Epithelial cell of proximal tubule (primary cell): ENCODE data around the gene ASPRV1. TPM values are rescaled to one million over a fixed set of nuclear protein-coding genes. Genes with fewer than 3 reads are reported as not detected.

ENCODE experiments used
- DNase-seq: peaks from one replicate; pipeline ENCODE4 v3.0.0-alpha.2; 2011; ENCODE audit warnings: low read depth
- H3K4me3 ChIP-seq: 2 replicates; pipeline ENCODE4 v1.5.1; 2011; ENCODE audit warnings: low read depth, mild to moderate bottlenecking, low read length
- total RNA-seq: library from RNA; depleted of rRNA; stranded (reverse); fragments of >200 nt; gene quantifications from 2 replicates; pipeline ENCODE4 v1.2.3, GENCODE V29; 2015
- TF ChIP-seq, protein P1 (sequence below): conservative IDR thresholded peaks from 2 replicates; pipeline ENCODE4 v1.5.1; 2012; ENCODE audit warnings: low read depth, mild to moderate bottlenecking, low read length

Gene ASPRV1
- total RNA-seq: 0.14 and 0.69 TPM in 2 replicates

DNA sequence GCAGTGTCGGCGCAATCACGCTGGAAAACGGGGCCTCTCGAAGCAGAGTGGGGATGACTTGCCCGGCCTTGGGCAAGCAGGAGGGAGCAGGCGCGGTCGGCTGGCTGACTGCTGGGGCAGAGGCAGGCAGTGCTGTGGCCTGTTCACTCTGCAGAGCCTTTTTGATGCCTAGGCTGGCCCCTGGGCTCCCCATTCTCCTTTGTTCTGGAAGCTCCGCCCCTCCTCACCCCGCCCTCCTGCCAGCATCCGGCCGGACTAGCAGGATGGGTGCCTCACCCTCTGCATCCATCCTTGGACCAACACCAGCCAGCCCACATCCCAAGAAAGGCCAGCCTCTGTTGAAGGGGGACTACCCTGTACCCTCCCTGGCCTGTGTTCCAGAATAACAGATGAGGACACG, at the start of gene ASPRV1:
TSS of gene ASPRV1 (minus strand) at position 136 of the 400 bp plus-strand sequence. CDS start 195 bp downstream, outside the sequence.
- H3K4me3 ChIP-seq: no peak within 1 kb of the TSS
- TF ChIP-seq, protein P1, sequence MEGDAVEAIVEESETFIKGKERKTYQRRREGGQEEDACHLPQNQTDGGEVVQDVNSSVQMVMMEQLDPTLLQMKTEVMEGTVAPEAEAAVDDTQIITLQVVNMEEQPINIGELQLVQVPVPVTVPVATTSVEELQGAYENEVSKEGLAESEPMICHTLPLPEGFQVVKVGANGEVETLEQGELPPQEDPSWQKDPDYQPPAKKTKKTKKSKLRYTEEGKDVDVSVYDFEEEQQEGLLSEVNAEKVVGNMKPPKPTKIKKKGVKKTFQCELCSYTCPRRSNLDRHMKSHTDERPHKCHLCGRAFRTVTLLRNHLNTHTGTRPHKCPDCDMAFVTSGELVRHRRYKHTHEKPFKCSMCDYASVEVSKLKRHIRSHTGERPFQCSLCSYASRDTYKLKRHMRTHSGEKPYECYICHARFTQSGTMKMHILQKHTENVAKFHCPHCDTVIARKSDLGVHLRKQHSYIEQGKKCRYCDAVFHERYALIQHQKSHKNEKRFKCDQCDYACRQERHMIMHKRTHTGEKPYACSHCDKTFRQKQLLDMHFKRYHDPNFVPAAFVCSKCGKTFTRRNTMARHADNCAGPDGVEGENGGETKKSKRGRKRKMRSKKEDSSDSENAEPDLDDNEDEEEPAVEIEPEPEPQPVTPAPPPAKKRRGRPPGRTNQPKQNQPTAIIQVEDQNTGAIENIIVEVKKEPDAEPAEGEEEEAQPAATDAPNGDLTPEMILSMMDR: no peak
- no peak for DNase-seq

GRCh38 chr2:70010576-70011111, 49.2 kb upstream of the ASPRV1 start:
- no peak overlapping the region for H3K4me3 ChIP-seq

GRCh38 chr2:70009762-70010575, 48.5 kb upstream of the ASPRV1 start:
- no peak overlapping the region for H3K4me3 ChIP-seq
- TF ChIP-seq, protein P1: no peak
- no peak for DNase-seq

More at GRCh38 chr2:70010576-70011111, 49.2 kb upstream of the ASPRV1 start:
- TF ChIP-seq, protein P1: no peak
- DNase-seq: no peak

DNA sequence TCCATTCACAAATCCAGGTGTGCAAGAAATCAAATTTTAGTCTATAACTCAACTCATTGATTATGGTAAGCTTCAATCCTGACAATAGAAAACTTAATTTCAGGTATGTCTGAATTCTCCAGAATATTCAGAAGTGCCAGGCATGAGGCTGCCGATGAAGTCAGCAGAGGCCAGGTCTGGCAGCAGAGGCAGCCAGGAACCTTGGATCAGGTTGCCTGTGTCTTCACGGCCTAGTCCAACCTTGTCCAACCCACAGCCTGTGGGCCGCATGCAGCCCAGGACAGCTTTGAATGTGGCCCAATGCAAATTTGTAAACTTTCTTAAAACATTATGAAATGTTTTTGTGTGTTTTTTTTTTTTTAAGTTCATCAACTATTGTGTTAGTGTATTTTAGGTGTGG, 46.9 kb upstream of the ASPRV1 start:
- H3K4me3 ChIP-seq: no peak overlapping the region
- TF ChIP-seq, protein P1: no peak
- no peak for DNase-seq

DNA sequence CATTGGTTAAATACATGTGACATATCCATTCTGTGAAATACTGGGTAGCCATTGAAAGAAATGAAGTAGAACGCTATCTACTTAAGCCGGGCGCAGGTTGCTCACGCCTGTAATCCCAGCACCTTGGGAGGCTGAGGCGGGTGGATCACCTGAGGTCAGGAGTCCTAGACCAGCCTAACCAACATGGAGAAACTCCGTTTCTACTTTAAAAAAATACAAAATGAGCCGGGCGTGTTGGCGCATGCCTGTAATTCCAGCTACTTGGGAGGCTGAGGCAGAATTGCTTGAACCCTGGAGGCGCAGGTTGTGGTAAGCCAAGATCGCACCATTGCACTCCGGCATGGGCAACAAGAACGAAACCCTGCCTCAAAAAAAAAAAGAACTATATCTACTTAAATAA, 45.7 kb upstream of the ASPRV1 start:
- TF ChIP-seq, protein P1: no peak

DNA sequence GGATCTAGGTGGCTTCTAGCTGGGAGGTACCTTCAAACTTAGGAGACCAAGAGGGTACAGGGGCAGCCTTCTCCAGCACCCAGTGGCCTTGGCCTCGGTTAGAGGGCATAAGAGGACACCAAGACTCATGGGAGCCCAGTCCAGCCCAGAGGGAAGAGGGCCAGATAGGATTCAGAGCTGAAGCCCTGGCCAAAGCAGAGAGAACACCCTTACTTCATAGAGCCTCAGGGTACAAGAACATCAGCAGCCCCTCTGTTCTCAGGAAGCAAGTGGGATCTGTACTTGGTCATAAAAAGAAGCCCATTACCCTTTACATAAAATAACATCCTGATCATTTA, 45.0 kb upstream of the ASPRV1 start:
- DNase-seq: no peak
- no peak overlapping the region for H3K4me3 ChIP-seq
- TF ChIP-seq, protein P1: no peak

More for the DNA sequence above, 45.7 kb upstream of the ASPRV1 start:
- DNase-seq: no peak
- H3K4me3 ChIP-seq: no peak overlapping the region
